Measurements from ENCODE around the gene LRP1B. TPM values are rescaled to one million over a fixed set of nuclear protein-coding genes. Genes with fewer than 3 reads are reported as not detected.

Gene LRP1B
- polyA plus RNA-seq, 1 donor = 3.7 TPM

GRCh38 chr2:140876015-140876414, 1254.8 kb downstream of the LRP1B start:
- no peak for DNase-seq

GRCh38 chr2:140873915-140874531, 1256.8 kb downstream of the LRP1B start:
- DNase-seq = no peak

GRCh38 chr2:140869925-140870324, 1260.9 kb downstream of the LRP1B start:
- no peak for DNase-seq

GRCh38 chr2:140869107-140869506, 1261.7 kb downstream of the LRP1B start:
- DNase-seq = no peak

GRCh38 chr2:140865837-140866236, 1265.0 kb downstream of the LRP1B start:
- DNase-seq = no peak

- peak; percentile 15 for DNase-seq
These were observed 1267.1 kb downstream of the LRP1B start for GRCh38 chr2:140863713-140864112.

GRCh38 chr2:140862181-140862580, 1268.6 kb downstream of the LRP1B start:
- no peak for DNase-seq

GRCh38 chr2:140861666-140862065, 1269.2 kb downstream of the LRP1B start:
- no peak for DNase-seq

GRCh38 chr2:140855471-140855870, 1275.3 kb downstream of the LRP1B start:
- DNase-seq = no peak

- no peak for DNase-seq
These were observed 1279.4 kb downstream of the LRP1B start for GRCh38 chr2:140851258-140851981.

- no peak for DNase-seq
These were observed 1287.6 kb downstream of the LRP1B start for GRCh38 chr2:140843186-140843585.

- DNase-seq = peak; percentile 13
These were observed 1288.7 kb downstream of the LRP1B start for GRCh38 chr2:140842110-140842509.

GRCh38 chr2:140841141-140841540, 1289.7 kb downstream of the LRP1B start:
- no peak for DNase-seq

- DNase-seq = no peak
These were observed 1294.0 kb downstream of the LRP1B start for GRCh38 chr2:140836826-140837225.

GRCh38 chr2:140835079-140835478, 1295.7 kb downstream of the LRP1B start:
- DNase-seq = no peak

GRCh38 chr2:140814141-140814540, 1316.7 kb downstream of the LRP1B start:
- no peak for DNase-seq

- DNase-seq = no peak
These were observed 1322.0 kb downstream of the LRP1B start for GRCh38 chr2:140808820-140809219.

- DNase-seq = no peak
These were observed 1322.6 kb downstream of the LRP1B start for GRCh38 chr2:140808211-140808610.

GRCh38 chr2:140804700-140805260, 1326.0 kb downstream of the LRP1B start:
- DNase-seq = no peak

GRCh38 chr2:140801311-140801710, 1329.5 kb downstream of the LRP1B start:
- no peak for DNase-seq

- DNase-seq = no peak
These were observed 1333.1 kb downstream of the LRP1B start for GRCh38 chr2:140797718-140798117.

GRCh38 chr2:140791802-140792201, 1339.0 kb downstream of the LRP1B start:
- DNase-seq = no peak

GRCh38 chr2:140786585-140786984, 1344.2 kb downstream of the LRP1B start:
- no peak for DNase-seq

- DNase-seq = no peak
These were observed 1355.4 kb downstream of the LRP1B start for GRCh38 chr2:140775411-140775810.

Data from hindlimb muscle (tissue), 1 donor.